AG10803 (cell line): ENCODE data around the gene RNH1.

ENCODE experiments used
- DNase-seq: peaks from one replicate; pipeline ENCODE4 v3.0.0; 2010; ENCODE audit warnings: low read depth
- H3K4me3 ChIP-seq: 2 replicates; pipeline ENCODE4 v1.5.1; 2011; ENCODE audit warnings: mild to moderate bottlenecking, low read length, control low read depth
- TF ChIP-seq, protein P1 (sequence below): conservative IDR thresholded peaks from 2 replicates; pipeline ENCODE4 v1.5.1; 2011; ENCODE audit warnings: mild to moderate bottlenecking, low read length, control low read depth, inconsistent platforms

RNH1 gene

GRCh38 chr11:491358-491757 lies 15.7 kb downstream of the RNH1 start:
- no peak for DNase-seq
- no peak overlapping the region for H3K4me3 ChIP-seq
- TF ChIP-seq, protein P1, sequence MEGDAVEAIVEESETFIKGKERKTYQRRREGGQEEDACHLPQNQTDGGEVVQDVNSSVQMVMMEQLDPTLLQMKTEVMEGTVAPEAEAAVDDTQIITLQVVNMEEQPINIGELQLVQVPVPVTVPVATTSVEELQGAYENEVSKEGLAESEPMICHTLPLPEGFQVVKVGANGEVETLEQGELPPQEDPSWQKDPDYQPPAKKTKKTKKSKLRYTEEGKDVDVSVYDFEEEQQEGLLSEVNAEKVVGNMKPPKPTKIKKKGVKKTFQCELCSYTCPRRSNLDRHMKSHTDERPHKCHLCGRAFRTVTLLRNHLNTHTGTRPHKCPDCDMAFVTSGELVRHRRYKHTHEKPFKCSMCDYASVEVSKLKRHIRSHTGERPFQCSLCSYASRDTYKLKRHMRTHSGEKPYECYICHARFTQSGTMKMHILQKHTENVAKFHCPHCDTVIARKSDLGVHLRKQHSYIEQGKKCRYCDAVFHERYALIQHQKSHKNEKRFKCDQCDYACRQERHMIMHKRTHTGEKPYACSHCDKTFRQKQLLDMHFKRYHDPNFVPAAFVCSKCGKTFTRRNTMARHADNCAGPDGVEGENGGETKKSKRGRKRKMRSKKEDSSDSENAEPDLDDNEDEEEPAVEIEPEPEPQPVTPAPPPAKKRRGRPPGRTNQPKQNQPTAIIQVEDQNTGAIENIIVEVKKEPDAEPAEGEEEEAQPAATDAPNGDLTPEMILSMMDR, result no peak

- TF ChIP-seq, protein P1, result no peak
- no peak for DNase-seq
These were observed 16.1 kb downstream of the RNH1 start for GRCh38 chr11:490930-491260.

DNA sequence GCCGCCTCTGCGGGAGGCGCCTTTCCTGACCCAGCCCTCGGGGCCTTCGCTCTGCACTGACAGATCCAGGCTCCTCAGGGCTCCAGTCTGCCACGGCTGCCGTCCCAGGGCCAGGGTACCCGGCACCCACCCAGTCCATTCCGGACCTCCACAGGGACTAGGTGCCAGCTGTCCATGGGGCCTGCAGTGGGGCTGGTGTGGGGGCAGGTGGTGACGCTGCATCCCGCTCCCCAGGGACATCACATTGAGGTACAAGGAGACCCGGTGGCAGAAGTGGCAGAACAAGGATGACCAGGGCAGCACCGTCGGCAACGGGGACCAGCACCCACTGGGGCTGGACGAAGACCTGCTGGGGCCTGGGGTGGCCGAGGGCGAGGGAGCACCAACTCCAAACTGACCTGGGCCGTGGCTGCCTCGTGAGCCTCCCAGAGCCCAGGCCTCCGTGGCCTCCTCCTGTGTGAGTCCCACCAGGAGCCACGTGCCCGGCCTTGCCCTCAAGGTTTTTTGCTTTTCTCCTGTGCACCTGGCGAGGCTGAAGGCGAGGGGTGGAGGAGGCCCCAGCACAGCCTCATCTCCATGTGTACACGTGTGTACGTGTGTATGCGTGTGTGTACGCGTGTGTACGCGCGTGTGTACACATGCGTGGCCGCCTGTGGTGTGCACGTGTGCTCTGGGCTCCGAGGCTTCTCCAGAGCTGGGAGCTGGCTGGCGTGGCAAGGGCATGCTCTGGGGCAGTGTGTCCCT lies 16.7 kb downstream of the RNH1 start:
- TF ChIP-seq, protein P1, result no peak
- no peak overlapping the region for H3K4me3 ChIP-seq
- no peak for DNase-seq

More at GRCh38 chr11:490930-491260, 16.1 kb downstream of the RNH1 start:
- H3K4me3 ChIP-seq, result no peak overlapping the region

- no peak overlapping the region for H3K4me3 ChIP-seq
- TF ChIP-seq, protein P1, result no peak
- DNase-seq, result no peak
These were observed 17.3 kb downstream of the RNH1 start for GRCh38 chr11:489610-490185.

DNA sequence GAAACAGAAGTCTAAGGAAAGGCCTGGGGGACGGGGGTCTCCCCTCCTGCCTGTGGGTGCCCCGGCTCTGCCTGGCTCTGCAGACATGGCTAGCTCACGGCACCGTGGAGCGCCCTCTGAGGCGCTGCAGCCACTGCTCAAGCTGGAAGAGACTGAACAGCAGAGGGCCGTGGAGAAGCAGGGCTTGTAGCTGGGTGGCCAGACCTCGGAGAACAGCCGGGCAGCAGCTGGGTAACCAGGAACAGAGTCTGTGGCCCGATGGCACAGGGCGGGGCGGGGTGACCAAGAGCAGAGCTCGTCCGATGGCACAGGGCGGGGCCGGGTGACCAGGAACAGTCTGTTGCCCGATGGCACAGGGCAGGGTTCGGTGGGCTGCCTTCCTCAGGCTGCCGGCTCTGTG lies 18.1 kb downstream of the RNH1 start:
- H3K4me3 ChIP-seq, result no peak overlapping the region
- no peak for DNase-seq
- TF ChIP-seq, protein P1, result no peak

DNA sequence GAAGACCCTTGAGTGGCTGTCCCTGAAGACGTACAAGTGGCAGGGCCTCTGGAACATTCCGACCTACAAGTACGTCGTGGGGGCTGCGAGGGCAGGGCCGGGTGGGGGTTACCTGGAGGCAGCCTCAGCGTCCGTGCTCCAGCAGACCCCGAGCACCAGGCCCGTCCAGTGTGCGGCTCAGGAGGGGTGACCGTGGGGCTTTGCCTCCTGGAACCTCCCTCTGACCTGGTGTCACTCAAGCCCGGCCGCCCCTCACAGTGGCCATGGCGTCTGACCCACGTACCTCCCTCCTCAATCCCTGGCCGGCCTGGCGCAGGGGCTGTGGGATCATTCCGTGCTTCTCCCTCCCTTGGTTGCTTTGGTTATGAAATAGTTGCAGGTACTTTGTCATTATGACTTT lies 18.5 kb downstream of the RNH1 start:
- TF ChIP-seq, protein P1, result no peak
- DNase-seq, result no peak
- no peak overlapping the region for H3K4me3 ChIP-seq

- DNase-seq, result no peak
- TF ChIP-seq, protein P1, result no peak
- no peak overlapping the region for H3K4me3 ChIP-seq
These were observed 19.0 kb downstream of the RNH1 start for GRCh38 chr11:488062-488461.
